HepG2 (cell line): Measurements from ENCODE around the gene TMUB1. TPM values are rescaled to one million over a fixed set of nuclear protein-coding genes. Genes with fewer than 3 reads are reported as not detected.

ENCODE experiments used
- ATAC-seq: fragments of 200-7000 bp; cut with Tn5 transposase; 3 replicates; pipeline ENCODE4 v1.9.1; 2020; ENCODE audit warnings: mild to moderate bottlenecking, moderate library complexity
- BruUV-seq: library from RNA; stranded (reverse); fragments of 400-500 nt; replicated peaks from 2 replicates; lab custom pipeline; 2021; lab: Mats Ljungman, UMichigan
- CTCF ChIA-PET: fragments of 300-600 bp; formaldehyde crosslinking; extraction: SDS; loops from one replicate; lab custom pipeline; 2021; ENCODE audit warnings: low total read pairs, inconsistent platforms, low intra/inter-chr PET ratio; lab: Yijun Ruan, JAX
- POLR2A ChIA-PET: fragments of 350-600 bp; sonication (Branson Sonifier 250); formaldehyde crosslinking; loops from one replicate; lab custom pipeline; 2020; ENCODE audit warnings: antibody characterized with exemption, inconsistent platforms; lab: Yijun Ruan, JAX
- DNase-seq: peaks from one replicate; pipeline ENCODE4 v3.0.0-alpha.2; 2015; ENCODE audit warnings: low spot score
- FAIRE-seq: peaks from 3 replicates; lab custom pipeline; 2011; peaks lifted over from hg19 to GRCh38; lab: Jason Lieb, UNC
- H2AFZ ChIP-seq: one replicate; pipeline ENCODE4 v1.6.1; 2011; ENCODE audit warnings: low read length, inconsistent platforms
- H3K27ac ChIP-seq: fragments of 300-600 bp; 3 replicates; pipeline ENCODE4 v1.8.0; 2011; ENCODE audit warnings: mixed run types, mild to moderate bottlenecking, mixed read lengths, low read length, inconsistent platforms; ENCODE audit not compliant: insufficient read depth; ENCODE audit errors: extremely low read length
- H3K27me3 ChIP-seq, 2 experiments: fragments of 200-600 bp in 1 of 2; 2 replicates in 1 of 2; 3 replicates in 1 of 2; pipeline versions ENCODE4 v1.6.0 to v1.8.0; 2011; ENCODE audit warnings: low read length in 2 of 2, mild to moderate bottlenecking in 2 of 2, moderate library complexity in 2 of 2, inconsistent platforms in 1 of 2; ENCODE audit not compliant: insufficient read depth in 2 of 2, control insufficient read depth in 1 of 2
- H3K36me3 ChIP-seq, 2 experiments: fragments of 200-600 bp in 1 of 2; replicated peaks in 1 of 2; 2 replicates in 1 of 2; 3 replicates in 1 of 2; pipeline versions ENCODE4 v1.5.1 to v1.8.0; 2011; ENCODE audit warnings: low read length in 2 of 2, inconsistent platforms in 1 of 2; ENCODE audit not compliant: insufficient read depth in 2 of 2, control insufficient read depth in 1 of 2
- H3K4me1 ChIP-seq: 2 replicates; pipeline ENCODE4 v1.5.1; 2012; ENCODE audit warnings: low read length, inconsistent platforms; ENCODE audit not compliant: insufficient read depth
- H3K4me2 ChIP-seq: 2 replicates; pipeline ENCODE4 v1.6.0; 2011; ENCODE audit warnings: low read depth, low read length, inconsistent platforms
- H3K4me3 ChIP-seq, 3 experiments: fragments of 200-600 bp in 1 of 3; sonication (generic), shearing (Covaris generic) in 1 of 3; replicated peaks in 1 of 3; 2 replicates each; pipeline ENCODE4 v1.5.1; 2011 to 2016; ENCODE audit warnings: low read length in 3 of 3, inconsistent platforms in 2 of 3, low read depth in 2 of 3, mild to moderate bottlenecking in 2 of 3, control low read depth in 1 of 3, mixed read lengths in 1 of 3; ENCODE audit not compliant: insufficient read depth in 1 of 3
- H3K79me2 ChIP-seq: one replicate; pipeline ENCODE4 v1.6.1; 2011; ENCODE audit warnings: low read length, inconsistent platforms; ENCODE audit not compliant: insufficient read depth
- H3K9ac ChIP-seq: 2 replicates; pipeline ENCODE4 v1.6.0; 2011; ENCODE audit warnings: mild to moderate bottlenecking, low read depth, low read length, inconsistent platforms; ENCODE audit not compliant: insufficient read depth
- H3K9me3 ChIP-seq: 2 replicates; pipeline ENCODE4 v1.5.1; 2012; ENCODE audit warnings: mild to moderate bottlenecking, low read length
- H4K20me1 ChIP-seq: 2 replicates; pipeline ENCODE4 v1.6.0; 2011; ENCODE audit warnings: inconsistent platforms, mild to moderate bottlenecking, low read length, moderate library complexity; ENCODE audit not compliant: insufficient read depth
- AGO2 ChIP-seq: fragments of 200-400 bp; formaldehyde crosslinking; optimal IDR thresholded peaks from 2 replicates; pipeline ENCODE3; 2017; ENCODE audit warnings: mild to moderate bottlenecking, low read depth, low read length, moderate library complexity
- CHD2 ChIP-seq: IDR thresholded peaks from 2 replicates; pipeline ENCODE4 v1.6.1; 2011; ENCODE audit warnings: low read depth, low read length, improper control_type of control experiment
- GABPB1 ChIP-seq: IDR thresholded peaks from 2 replicates; pipeline ENCODE4 v1.6.1; 2016; ENCODE audit warnings: mild to moderate bottlenecking, missing genetic modification reagents, moderate library complexity, missing compliant biosample characterization
- GTF2F1 ChIP-seq: fragments of 150-350 bp; IDR thresholded peaks from 2 replicates; pipeline ENCODE4 v1.6.1; 2014; ENCODE audit warnings: low read length
- HDAC2 ChIP-seq: sonication (generic); formaldehyde crosslinking; IDR thresholded peaks from 2 replicates; pipeline ENCODE4 v1.4.0; 2020; ENCODE audit warnings: missing genetic modification reagents
- HNRNPL ChIP-seq: fragments of 200-400 bp; formaldehyde crosslinking; IDR thresholded peaks from 2 replicates; pipeline ENCODE4 v1.6.1; 2017; ENCODE audit warnings: mild to moderate bottlenecking, low read depth, low read length
- ISL2 ChIP-seq: sonication (generic); formaldehyde crosslinking; IDR thresholded peaks from 2 replicates; pipeline ENCODE4 v1.5.0; 2020; ENCODE audit warnings: missing genetic modification reagents
- KDM1A ChIP-seq: IDR thresholded peaks from 2 replicates; pipeline ENCODE4 v1.6.1; 2016; ENCODE audit warnings: missing compliant biosample characterization
- MATR3 ChIP-seq: sonication (generic); formaldehyde crosslinking; IDR thresholded peaks from 2 replicates; pipeline ENCODE4 v1.4.0; 2020; ENCODE audit warnings: missing genetic modification reagents
- NR3C1 ChIP-seq: sonication (generic); formaldehyde crosslinking; IDR thresholded peaks from 2 replicates; pipeline ENCODE4 v1.4.0; 2020; ENCODE audit warnings: missing genetic modification reagents
- RBFOX2 ChIP-seq: fragments of 200-400 bp; formaldehyde crosslinking; IDR thresholded peaks from 2 replicates; pipeline ENCODE4 v1.6.1; 2017; ENCODE audit warnings: low read depth, mild to moderate bottlenecking, low read length
- REXO4 ChIP-seq: sonication (generic); formaldehyde crosslinking; IDR thresholded peaks from 2 replicates; pipeline ENCODE4 v1.8.0; 2022; ENCODE audit warnings: missing genetic modification reagents, mild to moderate bottlenecking, borderline replicate concordance
- RXRA ChIP-seq: sonication (generic); formaldehyde crosslinking; IDR thresholded peaks from 2 replicates; pipeline ENCODE4 v1.5.1; 2020; ENCODE audit warnings: missing genetic modification reagents
- SOX13 ChIP-seq, 3 experiments: fragments of 450-650 bp in 1 of 3; sonication (generic) in 1 of 3; formaldehyde crosslinking in 1 of 3; IDR thresholded peaks in 2 of 3; conservative IDR thresholded peaks in 1 of 3; 2 replicates each; pipeline versions ENCODE4 v1.5.0 to v1.6.1; 2016 to 2020; ENCODE audit warnings: antibody characterized with exemption in 1 of 3, mild to moderate bottlenecking in 1 of 3, missing compliant biosample characterization in 1 of 3, missing genetic modification reagents in 1 of 3, moderate library complexity in 1 of 3
- TCF7 ChIP-seq: sonication (generic); IDR thresholded peaks from 2 replicates; pipeline ENCODE4 v1.6.1; 2016; ENCODE audit warnings: antibody characterized with exemption, low read depth
- THAP7 ChIP-seq: sonication (generic); formaldehyde crosslinking; IDR thresholded peaks from 2 replicates; pipeline ENCODE4 v1.8.1; 2023; ENCODE audit warnings: mild to moderate bottlenecking, missing genetic modification reagents
- ZMYM3 ChIP-seq: sonication (generic); formaldehyde crosslinking; IDR thresholded peaks from 2 replicates; pipeline ENCODE4 v1.5.1; 2020; ENCODE audit warnings: mild to moderate bottlenecking, missing genetic modification reagents
- WGBS: methylation state at CpG from one replicate; pipeline ENCODE4 v1.1.6; 2017; ENCODE audit warnings: low lambda C conversion rate; 5-methylcytosine and 5-hydroxymethylcytosine counted together
- in situ Hi-C: cut with HindIII; loops from 2 replicates; pipeline ENCODE4 v1.10.0; 2017; ENCODE audit warnings: low pct_unique_long_range_greater_than_20kb; ENCODE audit not compliant: extremely low pct_ligation_motif_present
- intact Hi-C: fragments of 100-400 bp; cut with micrococcal nuclease; formaldehyde crosslinking; loops from one replicate; pipeline ENCODE4 v1.10.0; 2022; ENCODE audit not compliant: unreplicated experiment
- polyA plus RNA-seq, 8 experiments: library from polyadenylated mRNA; depleted of rRNA in 3 of 8; stranded (reverse) in 7 of 8; unstranded in 1 of 8; fragments of >200 nt; fragmentation: Illumina TruSeq in 4 of 8; extraction: Trizol in 4 of 8; gene quantifications; 2 replicates each; pipeline versions ENCODE4 v1.2.1 to v1.2.3, GENCODE V29; 2011 to 2016; ENCODE audit warnings: low read depth in 4 of 8, missing spikeins in 1 of 8, mixed read lengths in 1 of 8; ENCODE audit not compliant: insufficient read depth in 1 of 8
- total RNA-seq, 5 experiments: library from RNA; depleted of rRNA; stranded (reverse); fragments of >200 nt; fragmentation: Illumina TruSeq; extraction: Trizol; gene quantifications; 2 replicates each; pipeline ENCODE4 v1.2.3, GENCODE V29; 2016; ENCODE audit warnings: low read depth in 1 of 5

TMUB1 gene
- total and polyA plus RNA-seq, 2 of the 13 experiments (the other 11 are each of a cell fraction or from before 2014, with no cell fraction given) = 44.8 to 51.6 TPM

- no TSS peak for BruUV-seq
- H3K79me2 ChIP-seq = peaks cover 13% of the 10 kb centered on the region
- POLR2A ChIA-PET = interaction anchor here (1.2 to 5.4 kb wide), 3 partner anchors 12 to 47 kb away, joined by 3 to 60 read pairs (median 6); partner anchors contain the start of genes ABCB8 and SLC4A2
- in situ Hi-C loops = no loop called here
- no peak for FAIRE-seq
- H3K4me2 ChIP-seq = no peak overlapping the region
- no peak overlapping the region for H2AFZ ChIP-seq
- peaks cover 15 to 47% of the 10 kb centered on the region in 2 experiments for H3K36me3 ChIP-seq
- CTCF ChIA-PET = no interaction called here
- no peak overlapping the region for H3K27ac ChIP-seq
- intact Hi-C loops = no loop called here
- WGBS = 93% methylated on average over 17 of the region's 26 CpGs
- H4K20me1 ChIP-seq = no peaks in the 10 kb centered on the region
- DNase-seq = no peak
- no peak for ATAC-seq
- no peak overlapping the region for H3K4me3 ChIP-seq
- no peaks in the 10 kb centered on the region for H3K9me3 ChIP-seq
- H3K4me1 ChIP-seq = peaks cover 11% of the 10 kb centered on the region
- no peak overlapping the region for H3K9ac ChIP-seq
- TF ChIP-seq AGO2 (peak; percentile 48), RBFOX2 (peak; percentile 51), MATR3 (CRISPR knock-in tag) (no peak)
- H3K27me3 ChIP-seq = no peaks in the 10 kb centered on the region; a peak in 1 of 5 replicates
These were observed 8.3 kb downstream of the TMUB1 start for GRCh38 chr7:151074817-151075661.

- peaks cover 3% of the 10 kb centered on the region for H3K4me1 ChIP-seq
- TF ChIP-seq GABPB1 (CRISPR knock-in tag) = no peak
- TF ChIP-seq TCF7 = no peak
- no peak for TF ChIP-seq HDAC2 (CRISPR knock-in tag)
- TF ChIP-seq KDM1A (CRISPR knock-in tag) = no peak
- no peak for TF ChIP-seq HNRNPL
- TF ChIP-seq NR3C1 = no peak
- no peak for TF ChIP-seq RXRA
- TF ChIP-seq GTF2F1 = no peak
- peak; percentile 52 for TF ChIP-seq RBFOX2
- TF ChIP-seq ZMYM3 (CRISPR knock-in tag) = no peak
- no peak for TF ChIP-seq REXO4 (CRISPR knock-in tag)
- no peak for TF ChIP-seq CHD2
- no peak for TF ChIP-seq THAP7
- TF ChIP-seq ISL2 (CRISPR knock-in tag) = no peak
- peak; percentile 57 for TF ChIP-seq AGO2
- no peak for TF ChIP-seq SOX13 (IDR thresholded peaks at IDR 0.05)
- no peak for TF ChIP-seq SOX13 (CRISPR knock-in tag; conservative IDR thresholded peaks at IDR 0.05 in 1 of 2, IDR thresholded peaks at IDR 0.05 in 1 of 2)
- no peaks in the 10 kb centered on the region for H3K27me3 ChIP-seq
- no peak overlapping the region for H3K9ac ChIP-seq
- peaks cover 2% of the 10 kb centered on the region for H3K79me2 ChIP-seq
- intact Hi-C loops = no loop called here
- CTCF ChIA-PET = no interaction called here
- no peaks in the 10 kb centered on the region for H3K9me3 ChIP-seq
- 97% methylated on average over 10 of the region's 17 CpGs for WGBS
- no peak overlapping the region for H2AFZ ChIP-seq
- no peak overlapping the region for H3K4me3 ChIP-seq
- DNase-seq = no peak
- no peak for ATAC-seq
- POLR2A ChIA-PET = interaction anchor here (3.4 kb wide), 1 partner anchor 11 kb away, joined by 30 read pairs; no protein-coding TSS in a partner anchor
- in situ Hi-C loops = no loop called here
- no peak overlapping the region for H3K27ac ChIP-seq
- no peak overlapping the region for H3K4me2 ChIP-seq
- BruUV-seq = no TSS peak
- H4K20me1 ChIP-seq = no peaks in the 10 kb centered on the region
- FAIRE-seq = no peak
- H3K36me3 ChIP-seq = peaks cover 20 to 57% of the 10 kb centered on the region in 2 experiments
These were observed 9.3 kb downstream of the TMUB1 start for GRCh38 chr7:151073990-151074389.
